Caco-2 (cell line): ENCODE results near the gene OAF. TPM values are rescaled to one million over a fixed set of nuclear protein-coding genes. Genes with fewer than 3 reads are reported as not detected.

Source experiments
- BruUV-seq: library from RNA; stranded (reverse); fragments of 400-500 nt; replicated peaks from 2 replicates; lab custom pipeline; 2021; lab: Mats Ljungman, UMichigan
- CTCF ChIA-PET: fragments of 300-600 bp; sonication (Branson Sonifier 250); formaldehyde crosslinking; loops from one replicate; lab custom pipeline; 2022; ENCODE audit warnings: antibody characterized with exemption; lab: Charles Lee
- POLR2A ChIA-PET: fragments of 300-600 bp; sonication (Branson Sonifier 250); formaldehyde crosslinking; loops from one replicate; lab custom pipeline; 2022; ENCODE audit warnings: antibody characterized with exemption; lab: Charles Lee
- DNase-seq, 2 experiments: peaks; one replicate each; pipeline versions ENCODE4 v3.0.0 to v3.0.0-alpha.2; 2020 to 2022
- H3K27me3 ChIP-seq: replicated peaks from 2 replicates; pipeline ENCODE4 v1.6.0; 2011; ENCODE audit warnings: low read length; ENCODE audit not compliant: control insufficient read depth, insufficient read depth
- H3K36me3 ChIP-seq: 2 replicates; pipeline ENCODE4 v1.5.1; 2011; ENCODE audit warnings: low read length; ENCODE audit not compliant: control insufficient read depth, insufficient read depth
- H3K4me1 ChIP-seq: fragments of 250-450 bp; sonication (Bioruptor Pico); 2 replicates; pipeline ENCODE4 v1.5.1; 2020; ENCODE audit warnings: mild to moderate bottlenecking
- H3K4me3 ChIP-seq: 2 replicates; pipeline ENCODE4 v1.5.1; 2011; ENCODE audit warnings: low read depth, mild to moderate bottlenecking, control low read depth, low read length
- H3K9me3 ChIP-seq: fragments of 250-450 bp; sonication (Bioruptor Pico); 2 replicates; pipeline ENCODE4 v1.5.1; 2020; ENCODE audit warnings: mild to moderate bottlenecking, moderate library complexity
- H3K27ac Mint-ChIP-seq: one replicate; pipeline ENCODE4 v1.8.0; 2022; ENCODE audit warnings: mixed read lengths; ENCODE audit not compliant: unreplicated experiment
- H3K27me3 Mint-ChIP-seq: one replicate; pipeline ENCODE4 v1.8.0; 2022; ENCODE audit warnings: mixed read lengths; ENCODE audit not compliant: insufficient read depth, unreplicated experiment
- H3K36me3 Mint-ChIP-seq: one replicate; pipeline ENCODE4 v1.8.0; 2022; ENCODE audit warnings: mild to moderate bottlenecking, mixed read lengths; ENCODE audit not compliant: insufficient read depth, unreplicated experiment
- H3K4me1 Mint-ChIP-seq: one replicate; pipeline ENCODE4 v1.8.0; 2022; ENCODE audit warnings: low read depth, mixed read lengths; ENCODE audit not compliant: unreplicated experiment
- H3K4me3 Mint-ChIP-seq: one replicate; pipeline ENCODE4 v1.8.0; 2022; ENCODE audit warnings: mild to moderate bottlenecking, moderate library complexity, mixed read lengths; ENCODE audit not compliant: unreplicated experiment
- H3K9me3 Mint-ChIP-seq: one replicate; pipeline ENCODE4 v1.8.0; 2022; ENCODE audit warnings: mixed read lengths; ENCODE audit not compliant: unreplicated experiment
- intact Hi-C: fragments of 100-400 bp; cut with micrococcal nuclease; formaldehyde crosslinking; loops from one replicate; pipeline ENCODE4 v1.10.0; 2022; ENCODE audit not compliant: unreplicated experiment
- total RNA-seq: library from RNA; stranded (reverse); gene quantifications from 2 replicates; pipeline ENCODE4 v1.2.3, GENCODE V29; 2022
- TF ChIP-seq, protein P1 (sequence below), 2 experiments: fragments of 200-600 bp in 1 of 2; IDR thresholded peaks; 1 replicate in 1 of 2; 2 replicates in 1 of 2; pipeline versions ENCODE4 v1.5.1 to v1.8.0; 2011 to 2022; ENCODE audit warnings: antibody characterized with exemption in 1 of 2, control low read depth in 1 of 2, inconsistent platforms in 1 of 2, low read depth in 1 of 2, low read length in 1 of 2, mild to moderate bottlenecking in 1 of 2, moderate library complexity in 1 of 2; ENCODE audit not compliant: insufficient read depth in 1 of 2, severe bottlenecking in 1 of 2, unreplicated experiment in 1 of 2

Gene OAF
- total RNA-seq, 1 experiment from 2014 or later = 31.3 TPM

- TF ChIP-seq, protein P1, sequence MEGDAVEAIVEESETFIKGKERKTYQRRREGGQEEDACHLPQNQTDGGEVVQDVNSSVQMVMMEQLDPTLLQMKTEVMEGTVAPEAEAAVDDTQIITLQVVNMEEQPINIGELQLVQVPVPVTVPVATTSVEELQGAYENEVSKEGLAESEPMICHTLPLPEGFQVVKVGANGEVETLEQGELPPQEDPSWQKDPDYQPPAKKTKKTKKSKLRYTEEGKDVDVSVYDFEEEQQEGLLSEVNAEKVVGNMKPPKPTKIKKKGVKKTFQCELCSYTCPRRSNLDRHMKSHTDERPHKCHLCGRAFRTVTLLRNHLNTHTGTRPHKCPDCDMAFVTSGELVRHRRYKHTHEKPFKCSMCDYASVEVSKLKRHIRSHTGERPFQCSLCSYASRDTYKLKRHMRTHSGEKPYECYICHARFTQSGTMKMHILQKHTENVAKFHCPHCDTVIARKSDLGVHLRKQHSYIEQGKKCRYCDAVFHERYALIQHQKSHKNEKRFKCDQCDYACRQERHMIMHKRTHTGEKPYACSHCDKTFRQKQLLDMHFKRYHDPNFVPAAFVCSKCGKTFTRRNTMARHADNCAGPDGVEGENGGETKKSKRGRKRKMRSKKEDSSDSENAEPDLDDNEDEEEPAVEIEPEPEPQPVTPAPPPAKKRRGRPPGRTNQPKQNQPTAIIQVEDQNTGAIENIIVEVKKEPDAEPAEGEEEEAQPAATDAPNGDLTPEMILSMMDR (IDR thresholded peaks at IDR 0.05; ENCODE audit: insufficient read depth in 1 of 2, low read depth in 1 of 2, low read length in 1 of 2, severe bottlenecking in 1 of 2, unreplicated experiment in 1 of 2) = no peak
- no peaks in the 10 kb centered on the region for H3K4me1 Mint-ChIP-seq
- intact Hi-C loops = no loop called here
- Histone ChIP-seq H3K4me3 (no peak overlapping the region), H3K9me3 (no peaks in the 10 kb centered on the region), H3K27me3 (peaks cover 12% of the 10 kb centered on the region), H3K36me3 (no peaks in the 10 kb centered on the region), H3K4me1 (peaks cover 6% of the 10 kb centered on the region)
- no peaks in the 10 kb centered on the region for H3K9me3 Mint-ChIP-seq
- no peak overlapping the region for H3K27ac Mint-ChIP-seq
- no TSS peak for BruUV-seq
- CTCF ChIA-PET = interaction anchor here (1.0 to 2.0 kb wide), 3 partner anchors 13 to 60 kb away, joined by 3 to 8 read pairs (median 5); no protein-coding TSS in a partner anchor
- POLR2A ChIA-PET = no interaction called here
- no peaks in the 10 kb centered on the region for H3K36me3 Mint-ChIP-seq
- peaks cover 55% of the 10 kb centered on the region for H3K27me3 Mint-ChIP-seq
- DNase-seq = no peak
- H3K4me3 Mint-ChIP-seq = no peak overlapping the region
These were observed 32.4 kb downstream of the OAF start for GRCh38 chr11:120243221-120243620.

DNA sequence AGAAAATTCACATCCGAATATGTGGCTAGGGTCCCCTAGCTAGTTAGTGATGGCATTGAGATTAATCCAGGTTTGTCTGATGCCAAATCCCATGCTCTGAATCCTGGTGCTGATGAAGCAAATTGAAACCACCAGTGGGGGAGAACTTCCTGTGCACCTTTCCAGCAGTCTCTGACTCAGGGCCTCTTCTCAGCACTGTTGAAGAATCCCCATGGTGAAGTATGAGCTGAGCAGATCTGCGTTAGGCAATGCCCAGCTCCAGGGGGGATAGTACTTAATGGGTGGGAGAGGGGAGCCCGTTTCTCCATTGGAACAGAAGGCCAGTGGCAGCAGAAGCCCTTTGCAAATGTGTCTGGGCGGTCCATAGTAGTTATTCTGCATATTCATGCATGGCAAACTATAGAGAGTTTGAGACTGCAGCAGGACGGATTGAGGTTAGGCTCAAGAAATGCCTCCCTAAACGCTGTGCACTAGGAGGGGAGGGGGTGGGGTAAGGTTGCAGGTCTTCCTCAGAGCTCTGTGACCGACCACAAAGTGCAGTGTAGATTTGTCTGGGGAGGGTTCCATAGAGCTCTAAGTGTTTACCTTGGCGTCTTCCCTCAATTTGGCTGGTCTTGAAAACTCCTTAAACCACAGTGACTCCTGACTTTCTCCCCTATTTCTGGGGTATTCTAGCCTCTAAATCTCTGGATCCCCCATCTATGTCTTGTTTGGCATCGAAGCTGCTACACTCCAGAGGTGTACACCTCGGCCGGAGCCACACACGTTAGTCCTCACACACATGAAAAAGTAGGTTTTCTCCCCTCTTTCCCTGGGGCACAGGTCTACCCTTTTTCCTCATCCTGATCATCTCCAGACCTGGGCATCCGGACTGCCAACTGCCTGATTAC, 33.9 kb downstream of the OAF start:
- no peak overlapping the region for H3K27ac Mint-ChIP-seq
- no peaks in the 10 kb centered on the region for H3K4me1 Mint-ChIP-seq
- ChIA-PET CTCF (interaction anchor here (0.9 to 2.0 kb wide), 2 partner anchors 55 to 58 kb away, joined by 4 to 8 read pairs; no protein-coding TSS in a partner anchor), POLR2A (no interaction called here)
- Histone ChIP-seq H3K9me3 (no peaks in the 10 kb centered on the region), H3K27me3 (peaks cover 13% of the 10 kb centered on the region), H3K4me1 (peaks cover 6% of the 10 kb centered on the region), H3K4me3 (no peak overlapping the region), H3K36me3 (no peaks in the 10 kb centered on the region)
- H3K27me3 Mint-ChIP-seq = peaks cover 56% of the 10 kb centered on the region
- H3K9me3 Mint-ChIP-seq = no peaks in the 10 kb centered on the region
- no TSS peak for BruUV-seq
- no peaks in the 10 kb centered on the region for H3K36me3 Mint-ChIP-seq
- intact Hi-C loops = no loop called here
- H3K4me3 Mint-ChIP-seq = no peak overlapping the region
- DNase-seq = no peak
- TF ChIP-seq, protein P1 (IDR thresholded peaks at IDR 0.05; ENCODE audit: insufficient read depth in 1 of 2, low read depth in 1 of 2, low read length in 1 of 2, severe bottlenecking in 1 of 2, unreplicated experiment in 1 of 2) = no peak

DNA sequence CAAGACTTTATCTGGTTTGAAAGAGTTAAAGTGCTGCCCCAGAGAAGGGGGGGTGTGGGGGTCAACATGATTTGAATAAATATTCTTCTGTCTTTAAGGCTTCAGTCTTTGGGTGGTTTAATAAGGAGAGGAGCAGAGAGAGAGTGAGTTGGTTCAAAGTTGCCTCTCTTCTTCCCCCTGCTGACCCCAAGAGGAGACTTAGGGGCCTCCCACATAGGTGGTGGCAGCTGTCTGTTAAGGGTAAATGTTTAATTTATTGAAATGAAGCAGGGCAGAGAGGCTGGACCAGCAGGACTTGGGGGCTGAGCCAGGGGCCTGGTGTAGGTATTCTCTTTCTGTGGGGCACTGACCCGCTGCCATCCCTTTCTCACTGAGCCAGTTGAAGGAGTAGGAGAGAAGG, 34.6 kb downstream of the OAF start:
- intact Hi-C loops = no loop called here
- BruUV-seq = no TSS peak
- no peaks in the 10 kb centered on the region for H3K9me3 Mint-ChIP-seq
- ChIA-PET CTCF (no interaction called here), POLR2A (interaction anchor here (1.0 kb wide), 1 partner anchor 46 kb away, joined by 3 read pairs; no protein-coding TSS in a partner anchor)
- TF ChIP-seq, protein P1 (IDR thresholded peaks at IDR 0.05; ENCODE audit: insufficient read depth in 1 of 2, low read depth in 1 of 2, low read length in 1 of 2, severe bottlenecking in 1 of 2, unreplicated experiment in 1 of 2) = no peak
- Histone ChIP-seq H3K36me3 (no peaks in the 10 kb centered on the region), H3K4me3 (no peak overlapping the region), H3K27me3 (peaks cover 14% of the 10 kb centered on the region), H3K4me1 (peaks cover under 1% of the 10 kb centered on the region; the same call in 1 of the 2 replicates), H3K9me3 (no peaks in the 10 kb centered on the region)
- no peak overlapping the region for H3K4me3 Mint-ChIP-seq
- H3K27ac Mint-ChIP-seq = no peak overlapping the region
- no peaks in the 10 kb centered on the region for H3K4me1 Mint-ChIP-seq
- peaks cover 56% of the 10 kb centered on the region for H3K27me3 Mint-ChIP-seq
- H3K36me3 Mint-ChIP-seq = no peaks in the 10 kb centered on the region
- DNase-seq = no peak
